HCT116 (cell line): ENCODE results near the gene SYTL3. TPM values are rescaled to one million over a fixed set of nuclear protein-coding genes. Genes with fewer than 3 reads are reported as not detected.

Experiments
- ATAC-seq: fragments of 200-7000 bp; cut with Tn5 transposase; 2 replicates; pipeline ENCODE4 v1.9.1; 2020; ENCODE audit warnings: mild to moderate bottlenecking, moderate library complexity
- BruUV-seq: library from RNA; stranded (reverse); fragments of 400-500 nt; replicated peaks from 2 replicates; lab custom pipeline; 2021; lab: Mats Ljungman, UMichigan
- CTCF ChIA-PET: fragments of 300-600 bp; sonication (Branson Sonifier 250); formaldehyde crosslinking; loops from one replicate; lab custom pipeline; 2021; ENCODE audit warnings: antibody characterized with exemption; lab: Charles Lee
- POLR2A ChIA-PET: fragments of 300-600, 350-600 bp; sonication (Branson Sonifier 250); formaldehyde crosslinking; loops from one replicate; lab custom pipeline; 2021; ENCODE audit warnings: antibody characterized with exemption; lab: Charles Lee
- RAD21 ChIA-PET, 2 experiments: fragments of 300-600 bp; sonication (Branson Sonifier 250); formaldehyde crosslinking; loops; one replicate each; lab custom pipeline; 2023; ENCODE audit warnings: low total read pairs in 2 of 2; ENCODE audit not compliant: uncharacterized antibody in 2 of 2, unreplicated experiment in 2 of 2, low non-redundant PET in 1 of 2; lab: Charles Lee
- DNase-seq: peaks from one replicate; pipeline ENCODE4 v3.0.0-alpha.2; 2010; ENCODE audit warnings: low read depth, low spot score
- H2AFZ ChIP-seq: fragments of 200-600 bp; shearing (Covaris generic), sonication (generic); 2 replicates; pipeline ENCODE4 v1.6.1; 2017; ENCODE audit warnings: low read depth, mixed run types, mixed read lengths, antibody characterized with exemption, low read length; ENCODE audit not compliant: poor library complexity, severe bottlenecking
- H3K27ac ChIP-seq: 2 replicates; pipeline ENCODE4 v1.5.1; 2012; ENCODE audit warnings: low read depth, low read length
- H3K27me3 ChIP-seq: fragments of 200-600 bp; sonication (generic); 2 replicates; pipeline ENCODE4 v1.6.1; 2016; ENCODE audit warnings: mixed run types, low read length, mixed read lengths; ENCODE audit not compliant: insufficient read depth
- H3K36me3 ChIP-seq, 2 experiments: fragments of 200-500 bp in 1 of 2; fragments of 200-600 bp in 1 of 2; sonication (Bioruptor generic) in 1 of 2; sonication (generic) in 1 of 2; 2 replicates each; pipeline versions ENCODE4 v1.5.1 to v1.6.1; 2014 to 2016; ENCODE audit warnings: low read length in 2 of 2, inconsistent platforms in 1 of 2, mixed read lengths in 1 of 2, mixed run types in 1 of 2; ENCODE audit not compliant: insufficient read depth in 2 of 2, control insufficient read depth in 1 of 2
- H3K4me1 ChIP-seq, 2 experiments: fragments of 200-600 bp in 1 of 2; sonication (generic) in 1 of 2; 2 replicates each; pipeline versions ENCODE4 v1.5.1 to v1.6.1; 2012 to 2017; ENCODE audit warnings: low read length in 2 of 2, inconsistent platforms in 1 of 2, mild to moderate bottlenecking in 1 of 2, mixed read lengths in 1 of 2, mixed run types in 1 of 2, moderate library complexity in 1 of 2; ENCODE audit not compliant: insufficient read depth in 2 of 2, control insufficient read depth in 1 of 2
- H3K4me2 ChIP-seq: fragments of 200-600 bp; sonication (generic); 2 replicates; pipeline ENCODE4 v1.6.1; 2017; ENCODE audit warnings: mixed run types, low read length, mixed read lengths
- H3K4me3 ChIP-seq, 2 experiments: fragments of 200-600 bp in 1 of 2; sonication (generic) in 1 of 2; replicated peaks in 1 of 2; 2 replicates each; pipeline ENCODE4 v1.5.1; 2011 to 2016; ENCODE audit warnings: low read length in 2 of 2, control low read depth in 1 of 2, low read depth in 1 of 2, mild to moderate bottlenecking in 1 of 2, mixed read lengths in 1 of 2, mixed run types in 1 of 2
- H3K79me2 ChIP-seq: fragments of 200-600 bp; sonication (generic); 2 replicates; pipeline ENCODE4 v1.6.1; 2017; ENCODE audit warnings: mild to moderate bottlenecking, mixed run types, low read length, moderate library complexity, mixed read lengths; ENCODE audit not compliant: insufficient read depth
- H3K9ac ChIP-seq: fragments of 200-600 bp; sonication (generic); 2 replicates; pipeline ENCODE4 v1.6.1; 2016; ENCODE audit warnings: low read length, mixed read lengths
- H3K9me2 ChIP-seq: fragments of 200-600 bp; sonication (generic), shearing (Covaris generic); 2 replicates; pipeline ENCODE4 v1.6.1; 2017; ENCODE audit warnings: mixed run types, mild to moderate bottlenecking, moderate library complexity; ENCODE audit not compliant: insufficient read depth
- H3K9me3 ChIP-seq, 2 experiments: fragments of 200-500 bp in 1 of 2; fragments of 200-600 bp in 1 of 2; sonication (Bioruptor generic) in 1 of 2; sonication (generic) in 1 of 2; 2 replicates each; pipeline ENCODE4 v1.6.1; 2014 to 2017; ENCODE audit warnings: low read length in 2 of 2, mixed read lengths in 2 of 2, inconsistent platforms in 1 of 2, low read depth in 1 of 2, mild to moderate bottlenecking in 1 of 2, mixed run types in 1 of 2, moderate library complexity in 1 of 2; ENCODE audit not compliant: control insufficient read depth in 1 of 2, insufficient read depth in 1 of 2
- H4K20me1 ChIP-seq: fragments of 200-600 bp; sonication (generic), shearing (Covaris generic); 2 replicates; pipeline ENCODE4 v1.6.1; 2017; ENCODE audit warnings: mixed run types, mild to moderate bottlenecking, moderate library complexity; ENCODE audit not compliant: insufficient read depth
- CBX3 ChIP-seq: IDR thresholded peaks from 2 replicates; pipeline ENCODE4 v1.6.1; 2012; ENCODE audit warnings: low read depth
- FOSL1 ChIP-seq: IDR thresholded peaks from 2 replicates; pipeline ENCODE4 v1.6.1; 2012; ENCODE audit warnings: low read depth
- SIN3A ChIP-seq: IDR thresholded peaks from 2 replicates; pipeline ENCODE4 v1.6.1; 2012; ENCODE audit warnings: low read depth
- SP1 ChIP-seq: IDR thresholded peaks from 2 replicates; pipeline ENCODE4 v1.6.1; 2012; ENCODE audit warnings: low read depth
- TCF7L2 ChIP-seq: IDR thresholded peaks from 2 replicates; pipeline ENCODE4 v1.7.0; 2011; ENCODE audit warnings: borderline replicate concordance, inconsistent platforms; ENCODE audit not compliant: insufficient read depth, insufficient read length; ENCODE audit errors: extremely low read depth
- intact Hi-C: fragments of 100-400 bp; cut with micrococcal nuclease; formaldehyde crosslinking; loops from 2 replicates; pipeline ENCODE4 v1.10.0; 2022
- total RNA-seq: library from RNA; stranded (reverse); gene quantifications from one replicate; pipeline ENCODE4 v1.2.1, GENCODE V29; 2021; ENCODE audit not compliant: unreplicated experiment
- TF ChIP-seq, protein P1 (sequence below): IDR thresholded peaks from 2 replicates; pipeline ENCODE4 v1.6.1; 2012
- TF ChIP-seq, protein P2 (sequence below): IDR thresholded peaks from 2 replicates; pipeline ENCODE4 v1.6.1; 2011; ENCODE audit warnings: mild to moderate bottlenecking, low read length, moderate library complexity; ENCODE audit not compliant: insufficient replicate concordance; ENCODE audit errors: extremely low read depth

SYTL3 gene
- total RNA-seq, 1 experiment from 2014 or later, result 55.3 TPM

DNA sequence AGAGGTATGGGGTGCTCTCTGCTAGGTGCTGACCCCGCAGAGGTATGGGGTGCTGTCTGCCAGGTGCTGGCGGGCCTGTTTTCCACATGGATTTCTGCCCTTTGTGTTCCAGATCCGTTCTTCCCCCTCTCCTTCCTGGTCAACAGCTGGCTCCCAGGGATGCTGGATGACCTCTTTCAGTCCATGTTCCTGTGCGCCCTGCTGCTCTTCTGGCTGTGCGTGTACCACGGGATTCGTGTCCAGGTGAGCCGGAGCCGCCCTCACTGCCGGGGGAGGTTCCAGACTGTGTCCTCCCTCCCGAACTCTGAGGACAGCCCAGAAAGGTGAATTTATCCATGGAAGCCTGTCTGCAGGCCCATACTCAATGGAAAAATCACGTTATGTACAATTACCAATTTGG lies 41.6 kb upstream of the SYTL3 start:
- CTCF ChIA-PET, result interaction anchor here (5.7 kb wide), 1 partner anchor 387 kb away, joined by 38 read pairs; no protein-coding TSS in a partner anchor
- H3K9me3 ChIP-seq, result no peaks in the 10 kb centered on the region
- no peaks in the 10 kb centered on the region for H3K9me2 ChIP-seq
- no peak overlapping the region for H3K4me3 ChIP-seq
- DNase-seq, result no peak
- no peak overlapping the region for H3K27ac ChIP-seq
- H3K79me2 ChIP-seq, result peaks cover 33% of the 10 kb centered on the region
- POLR2A ChIA-PET, result no interaction called here
- no peak for ATAC-seq
- peaks cover 27 to 65% of the 10 kb centered on the region in 2 experiments for H3K36me3 ChIP-seq
- TF ChIP-seq TCF7L2 (no peak), FOSL1 (no peak)
- peaks cover 0 to 5% of the 10 kb centered on the region in 2 experiments; a peak in 1 of 4 replicates for H3K4me1 ChIP-seq
- no peak overlapping the region for H3K9ac ChIP-seq
- H3K4me2 ChIP-seq, result no peak overlapping the region
- no peaks in the 10 kb centered on the region for H3K27me3 ChIP-seq
- RAD21 ChIA-PET, result no interaction called here
- H2AFZ ChIP-seq, result no peak overlapping the region
- no TSS peak for BruUV-seq
- intact Hi-C loops, result no loop called here
- H4K20me1 ChIP-seq, result peaks cover 4% of the 10 kb centered on the region; the same call in 1 of the 2 replicates

DNA sequence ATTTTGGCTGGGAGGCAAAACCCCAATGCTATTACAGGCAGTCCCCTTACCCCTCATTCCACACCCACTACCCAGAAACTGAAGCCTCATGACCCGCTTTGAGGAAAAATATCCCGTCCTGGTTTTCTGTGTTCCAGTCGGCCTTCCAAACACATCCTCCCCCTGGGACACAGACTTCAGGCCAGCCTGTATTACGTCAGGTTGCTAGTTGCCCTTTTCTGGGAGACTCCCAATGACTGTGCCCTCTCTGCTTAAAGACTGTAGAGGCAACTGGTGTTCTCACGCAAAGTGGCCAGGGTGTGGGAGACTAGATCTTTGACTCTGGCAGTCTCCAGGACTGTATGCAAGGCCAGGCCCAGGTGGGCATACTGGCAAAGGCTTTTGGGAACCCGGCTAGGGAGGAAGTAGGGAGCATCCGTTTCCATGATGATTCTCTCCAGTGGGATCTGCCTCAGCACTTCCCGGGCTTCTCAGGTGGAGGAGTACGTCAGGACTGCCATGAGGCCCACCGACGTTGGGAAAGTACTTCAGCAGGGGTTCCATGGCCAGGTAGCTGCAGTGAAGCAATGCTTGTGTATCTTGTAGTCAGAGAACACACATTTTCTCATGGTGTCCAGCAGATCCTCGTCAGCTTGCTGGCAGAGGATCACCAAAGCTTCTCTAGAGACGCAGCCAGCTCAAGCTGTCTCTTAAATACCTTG lies 40.2 kb upstream of the SYTL3 start:
- Histone ChIP-seq H3K27ac (no peak overlapping the region), H3K79me2 (peaks cover 30% of the 10 kb centered on the region), H2AFZ (no peak overlapping the region), H3K36me3 (peaks cover 25 to 63% of the 10 kb centered on the region in 2 experiments; a peak in 3 of 4 replicates), H3K27me3 (no peaks in the 10 kb centered on the region), H4K20me1 (peaks cover 5% of the 10 kb centered on the region; the same call in 1 of the 2 replicates), H3K4me3 (no peak overlapping the region), H3K9me3 (no peaks in the 10 kb centered on the region), H3K4me1 (peaks cover 0 to 5% of the 10 kb centered on the region in 2 experiments; a peak in 1 of 4 replicates), H3K9me2 (no peaks in the 10 kb centered on the region), H3K4me2 (no peak overlapping the region), H3K9ac (no peak overlapping the region)
- TF ChIP-seq, protein P1, sequence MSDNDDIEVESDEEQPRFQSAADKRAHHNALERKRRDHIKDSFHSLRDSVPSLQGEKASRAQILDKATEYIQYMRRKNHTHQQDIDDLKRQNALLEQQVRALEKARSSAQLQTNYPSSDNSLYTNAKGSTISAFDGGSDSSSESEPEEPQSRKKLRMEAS, result no peak
- TF ChIP-seq SP1 (no peak), CBX3 (no peak), SIN3A (no peak)
- TF ChIP-seq, protein P2, sequence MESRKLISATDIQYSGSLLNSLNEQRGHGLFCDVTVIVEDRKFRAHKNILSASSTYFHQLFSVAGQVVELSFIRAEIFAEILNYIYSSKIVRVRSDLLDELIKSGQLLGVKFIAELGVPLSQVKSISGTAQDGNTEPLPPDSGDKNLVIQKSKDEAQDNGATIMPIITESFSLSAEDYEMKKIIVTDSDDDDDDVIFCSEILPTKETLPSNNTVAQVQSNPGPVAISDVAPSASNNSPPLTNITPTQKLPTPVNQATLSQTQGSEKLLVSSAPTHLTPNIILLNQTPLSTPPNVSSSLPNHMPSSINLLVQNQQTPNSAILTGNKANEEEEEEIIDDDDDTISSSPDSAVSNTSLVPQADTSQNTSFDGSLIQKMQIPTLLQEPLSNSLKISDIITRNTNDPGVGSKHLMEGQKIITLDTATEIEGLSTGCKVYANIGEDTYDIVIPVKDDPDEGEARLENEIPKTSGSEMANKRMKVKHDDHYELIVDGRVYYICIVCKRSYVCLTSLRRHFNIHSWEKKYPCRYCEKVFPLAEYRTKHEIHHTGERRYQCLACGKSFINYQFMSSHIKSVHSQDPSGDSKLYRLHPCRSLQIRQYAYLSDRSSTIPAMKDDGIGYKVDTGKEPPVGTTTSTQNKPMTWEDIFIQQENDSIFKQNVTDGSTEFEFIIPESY, result no peak
- ChIA-PET POLR2A (no interaction called here), RAD21 (no interaction called here), CTCF (no interaction called here)
- intact Hi-C loops, result no loop called here
- ATAC-seq (no peak), DNase-seq (no peak)
- BruUV-seq, result no TSS peak
